Activated CD8-positive, alpha-beta memory T cell treated with anti-CD3 and anti-CD28 coated beads for 1 hour (primary cell): ENCODE results near the gene CPNE6.
"Not testable (repeated sequence)": the region's sequence is repeated elsewhere in the genome, so short reads cannot be mapped to it uniquely, and the experiment has no call there.

Experiments
- DNase-seq, 2 donors: peaks; one replicate each; pipeline ENCODE4 v3.0.0-alpha.2; 2020; ENCODE audit warnings: low read depth in 1 of 2; ENCODE audit errors: extremely low read depth in 1 of 2

Gene CPNE6

DNA sequence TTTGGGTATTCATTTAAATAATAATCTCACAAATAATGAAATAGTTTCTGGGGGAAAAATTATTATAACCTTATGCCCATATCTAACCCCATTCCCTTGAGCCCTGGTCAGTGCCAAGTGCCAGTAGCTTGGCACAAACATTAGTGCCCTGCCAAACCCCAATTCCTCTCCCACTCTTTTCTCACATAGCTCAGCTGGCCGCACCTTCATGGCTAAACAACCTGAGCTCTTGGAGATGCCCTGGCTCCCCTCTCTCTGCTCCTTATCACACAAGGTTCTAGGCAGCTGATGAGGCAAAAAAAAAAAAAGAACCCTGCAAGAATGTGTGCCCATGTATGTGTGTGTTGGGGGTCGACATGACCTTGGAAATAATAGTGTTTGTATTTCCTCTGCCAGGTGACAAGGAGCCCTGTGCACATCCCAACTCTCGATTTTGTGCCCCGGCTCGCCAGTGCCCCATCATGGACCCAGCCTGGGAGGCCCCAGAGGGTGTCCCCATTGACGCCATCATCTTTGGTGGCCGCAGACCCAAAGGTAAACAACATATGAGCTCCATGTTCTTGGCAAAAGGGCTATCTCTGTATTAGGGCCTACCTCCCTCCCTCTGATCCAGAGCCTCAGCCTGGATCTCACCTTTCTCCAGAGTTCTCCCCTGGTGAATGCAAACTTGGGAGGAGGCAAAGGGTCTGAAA, 31.1 kb downstream of the CPNE6 start:
- no peak for DNase-seq

DNA sequence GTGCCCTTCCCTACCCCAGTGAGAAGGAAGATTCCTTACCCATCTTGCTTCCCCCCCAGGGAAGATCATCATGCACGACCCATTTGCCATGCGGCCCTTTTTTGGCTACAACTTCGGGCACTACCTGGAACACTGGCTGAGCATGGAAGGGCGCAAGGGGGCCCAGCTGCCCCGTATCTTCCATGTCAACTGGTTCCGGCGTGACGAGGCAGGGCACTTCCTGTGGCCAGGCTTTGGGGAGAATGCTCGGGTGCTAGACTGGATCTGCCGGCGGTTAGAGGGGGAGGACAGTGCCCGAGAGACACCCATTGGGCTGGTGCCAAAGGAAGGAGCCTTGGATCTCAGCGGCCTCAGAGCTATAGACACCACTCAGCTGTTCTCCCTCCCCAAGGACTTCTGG, 32.1 kb downstream of the CPNE6 start:
- no peak for DNase-seq

DNA sequence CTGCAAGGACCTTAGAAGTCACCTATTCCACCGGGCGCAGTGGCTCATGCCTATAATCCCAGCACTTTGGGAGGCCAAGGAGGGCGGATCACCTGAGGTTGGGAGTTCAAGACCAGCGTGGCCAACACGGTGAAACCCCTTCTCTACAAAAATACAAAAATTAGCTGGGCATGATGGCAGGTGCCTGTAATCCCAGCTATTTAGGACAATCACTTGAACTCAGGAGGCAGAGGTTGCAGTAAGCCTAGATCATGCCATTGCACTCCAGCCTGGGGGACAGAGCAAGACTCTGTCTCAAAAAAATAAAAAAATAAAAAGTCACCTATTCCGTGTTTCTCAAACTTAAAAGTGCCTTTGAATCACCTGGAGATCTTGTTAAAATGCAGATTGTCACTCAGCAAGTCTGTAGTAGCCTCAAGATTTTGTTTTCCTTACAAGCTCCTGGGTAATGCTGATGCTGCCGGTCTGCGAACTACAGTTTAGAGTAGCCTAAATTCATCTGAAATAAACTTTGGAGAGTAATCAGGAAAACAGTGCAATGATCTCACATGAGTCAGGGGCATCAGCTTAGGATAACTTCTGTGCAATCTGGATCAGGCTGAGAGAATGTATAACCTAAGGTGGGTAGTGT, 34.4 kb downstream of the CPNE6 start:
- not testable (repeated sequence) for DNase-seq

DNA sequence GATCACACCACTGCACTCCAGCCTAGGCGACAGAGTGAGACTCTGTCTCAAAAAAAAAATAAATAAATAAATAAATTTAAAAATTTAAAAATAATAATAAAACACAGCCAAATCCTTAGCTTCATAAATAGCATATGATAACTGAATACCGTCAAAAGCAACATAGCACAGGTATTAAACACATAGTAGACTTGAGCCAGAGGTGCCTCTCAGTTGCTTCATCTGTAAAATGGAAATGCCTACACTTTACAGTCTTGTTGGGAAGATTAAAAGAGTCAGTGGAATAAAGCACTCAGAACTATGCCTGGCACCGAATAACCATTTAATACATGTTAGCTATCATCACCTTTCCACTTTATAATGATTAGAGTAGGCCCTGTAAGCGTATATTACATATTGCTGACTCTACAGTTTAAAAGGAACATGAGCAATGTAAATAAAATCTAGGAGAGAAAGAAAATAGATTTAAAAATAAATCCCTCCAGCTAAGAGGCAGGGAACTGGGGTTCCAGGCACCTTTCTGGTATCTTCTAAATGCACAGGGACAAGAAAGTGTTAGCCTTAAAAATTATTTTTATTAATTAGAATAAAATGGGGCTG, 35.4 kb downstream of the CPNE6 start:
- DNase-seq: no peak

DNA sequence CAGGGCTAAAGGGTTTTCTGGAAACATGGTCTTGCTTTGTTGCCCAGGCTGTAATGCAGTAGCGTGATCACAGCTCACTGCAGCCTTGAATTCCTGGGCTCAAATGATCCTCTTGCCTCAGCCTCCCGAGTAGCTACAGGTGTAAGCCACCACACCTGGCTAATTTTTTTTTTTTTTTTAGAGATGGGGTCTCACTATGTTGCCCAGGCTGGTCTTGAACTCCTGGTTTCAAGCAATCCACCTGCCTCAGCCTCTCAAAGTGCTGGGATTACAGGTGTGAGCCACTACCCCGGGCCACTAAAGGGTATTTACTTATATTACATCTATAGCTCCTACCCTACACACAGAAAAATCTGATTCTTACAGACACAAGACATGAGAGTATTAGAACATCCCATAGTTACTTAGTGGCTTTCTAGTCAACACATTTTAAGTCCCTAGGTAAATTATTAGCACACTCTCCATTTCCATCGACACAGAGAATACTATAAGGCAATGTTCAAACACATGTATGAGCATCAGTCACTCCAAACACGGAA, 37.0 kb downstream of the CPNE6 start:
- DNase-seq: no peak

DNA sequence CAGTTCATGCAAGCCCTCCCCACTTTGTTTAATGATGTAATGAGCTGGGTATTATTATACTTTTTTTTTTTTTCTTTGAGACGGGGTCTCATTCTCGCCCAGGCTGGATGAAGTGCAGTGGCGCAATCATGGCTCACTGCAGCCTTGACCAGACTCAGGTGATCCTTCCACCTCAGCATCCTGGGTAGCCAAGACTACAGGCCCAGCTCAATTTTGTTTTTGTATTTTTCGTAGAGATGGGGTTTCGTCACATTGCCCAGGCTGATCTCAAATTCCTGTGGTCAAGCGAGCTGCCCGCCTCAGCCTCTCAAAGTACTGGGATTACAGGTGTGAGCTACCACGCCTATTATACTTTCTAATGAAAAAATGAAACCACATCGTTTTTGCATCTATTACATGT, 38.7 kb downstream of the CPNE6 start:
- DNase-seq: no peak

DNA sequence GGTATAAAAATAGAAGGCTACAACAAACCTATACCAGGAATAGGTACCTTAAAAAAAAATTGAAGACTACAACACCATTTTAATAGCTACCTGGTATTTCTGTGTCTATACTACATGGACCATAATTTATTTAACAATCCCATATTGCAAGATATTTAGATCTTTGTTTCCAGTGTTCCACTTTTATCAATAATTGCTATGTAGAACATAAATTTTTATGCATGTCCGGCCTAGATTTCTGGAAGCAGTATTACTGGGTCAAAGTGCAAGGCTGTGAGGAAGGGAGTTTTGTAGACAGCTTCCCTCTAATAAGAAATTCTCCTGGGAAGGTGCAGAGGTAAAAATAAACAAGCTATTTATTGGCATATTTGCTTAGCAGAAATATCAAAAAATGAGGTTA, 39.2 kb downstream of the CPNE6 start:
- DNase-seq: no peak

DNA sequence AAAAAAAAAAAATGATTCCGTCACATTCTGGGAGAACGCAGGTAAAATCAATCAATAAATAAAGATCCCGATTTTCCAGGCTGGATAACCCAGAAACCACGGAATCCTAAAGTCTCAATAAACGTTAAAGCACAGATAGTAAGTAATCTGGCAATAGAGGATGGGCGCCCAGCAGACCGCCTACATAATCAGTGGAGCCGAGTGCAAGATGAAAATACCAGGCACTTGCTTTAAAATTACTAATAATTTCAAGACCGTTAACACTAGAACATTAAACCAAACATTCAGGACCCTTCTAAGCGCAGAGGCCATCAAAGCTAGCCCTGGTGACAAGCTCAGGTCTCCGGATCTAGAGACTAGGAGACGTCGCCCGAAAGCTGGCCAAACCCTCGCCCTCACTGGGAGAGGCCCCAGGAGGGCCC, 42.0 kb downstream of the CPNE6 start:
- no peak for DNase-seq

DNA sequence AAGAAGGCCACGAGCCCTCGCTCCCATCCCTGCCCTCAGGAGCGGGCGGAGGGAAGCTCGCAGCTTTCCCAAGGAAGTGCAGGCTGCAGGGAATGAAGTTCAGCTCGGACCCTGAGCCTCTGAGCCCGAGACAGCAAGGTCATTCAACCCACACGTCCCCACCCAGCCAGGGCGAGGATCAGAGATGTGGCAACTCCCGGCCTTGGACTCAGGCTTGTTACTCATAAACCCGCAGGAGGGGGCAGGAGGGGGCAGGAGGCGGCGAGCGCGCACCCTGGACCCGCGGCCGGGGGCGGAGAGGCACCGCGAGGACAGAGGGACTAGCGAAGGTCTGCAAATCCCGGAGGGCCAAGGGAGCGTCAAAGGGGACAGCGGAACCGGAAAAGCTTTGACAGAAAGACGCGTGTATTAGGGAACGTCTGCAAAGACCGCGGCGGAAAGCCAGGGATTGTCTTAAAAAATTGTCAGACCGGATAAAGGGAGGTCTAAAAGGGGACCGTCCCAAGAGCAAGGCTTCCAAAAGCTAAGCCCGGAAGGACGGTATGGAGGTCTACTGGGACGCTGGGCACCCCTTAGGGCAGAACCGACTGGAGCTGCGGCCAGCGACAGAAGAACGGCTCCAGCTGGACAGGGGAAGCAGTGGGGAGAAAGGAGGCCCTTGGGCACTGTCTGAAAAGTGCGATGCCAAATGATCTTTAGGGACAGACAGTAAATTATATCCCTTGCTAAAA, 42.6 kb downstream of the CPNE6 start:
- DNase-seq: peak; percentile 49 to 55

DNA sequence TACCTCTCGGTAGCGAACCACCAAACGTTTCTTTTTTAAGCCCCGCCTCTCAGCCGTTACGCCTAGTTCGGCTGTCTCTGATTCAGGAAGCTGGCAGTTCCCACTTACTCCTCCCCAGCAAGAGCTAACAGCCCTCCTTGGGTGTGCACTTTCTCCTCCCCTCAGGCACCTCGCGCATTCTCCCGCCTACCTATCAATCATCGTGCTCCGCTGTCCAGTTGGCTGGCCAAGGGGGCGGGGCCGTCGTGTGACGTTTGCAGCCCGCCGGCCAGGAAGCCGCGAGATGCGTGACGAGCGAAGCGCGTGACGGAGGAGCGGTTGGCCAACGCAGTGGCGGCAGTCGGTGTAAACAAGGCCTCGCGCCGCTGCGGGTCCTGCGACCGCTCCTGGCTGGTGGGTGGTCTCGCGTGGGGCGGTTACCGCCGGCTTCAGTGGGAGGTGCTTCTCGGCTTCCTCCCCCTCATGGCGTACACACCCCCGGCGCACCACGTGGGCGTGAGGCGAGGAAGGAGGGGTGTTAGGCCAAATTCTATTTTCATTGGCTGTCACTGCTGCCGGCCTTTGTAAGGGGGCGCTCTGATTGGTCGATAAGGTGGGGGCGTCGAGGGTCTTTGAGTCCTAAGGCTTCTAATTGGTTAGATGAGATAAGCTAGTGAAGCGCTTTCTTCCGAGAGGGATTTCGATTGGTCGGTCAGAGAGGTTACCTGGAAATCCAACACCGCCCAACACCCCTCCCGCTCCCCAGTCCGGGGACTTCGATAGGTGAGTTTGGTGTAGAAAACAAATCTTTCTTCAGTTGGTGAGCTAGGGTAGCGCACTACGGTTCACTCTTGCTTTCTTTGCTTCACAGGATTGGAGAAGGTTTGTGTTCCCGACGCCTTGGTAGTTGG, 43.4 kb downstream of the CPNE6 start, which contains the start of the genes DCAF11 and NRL:
TSS of gene DCAF11 (plus strand) at position 246 of the 890 bp plus-strand sequence. CDS start 818 bp downstream, outside the sequence.
TSS of gene NRL (minus strand) at position 418 of the 890 bp plus-strand sequence. CDS start 32,101 bp downstream, outside the sequence.
- peak; percentile 94 to 97 for DNase-seq

DNA sequence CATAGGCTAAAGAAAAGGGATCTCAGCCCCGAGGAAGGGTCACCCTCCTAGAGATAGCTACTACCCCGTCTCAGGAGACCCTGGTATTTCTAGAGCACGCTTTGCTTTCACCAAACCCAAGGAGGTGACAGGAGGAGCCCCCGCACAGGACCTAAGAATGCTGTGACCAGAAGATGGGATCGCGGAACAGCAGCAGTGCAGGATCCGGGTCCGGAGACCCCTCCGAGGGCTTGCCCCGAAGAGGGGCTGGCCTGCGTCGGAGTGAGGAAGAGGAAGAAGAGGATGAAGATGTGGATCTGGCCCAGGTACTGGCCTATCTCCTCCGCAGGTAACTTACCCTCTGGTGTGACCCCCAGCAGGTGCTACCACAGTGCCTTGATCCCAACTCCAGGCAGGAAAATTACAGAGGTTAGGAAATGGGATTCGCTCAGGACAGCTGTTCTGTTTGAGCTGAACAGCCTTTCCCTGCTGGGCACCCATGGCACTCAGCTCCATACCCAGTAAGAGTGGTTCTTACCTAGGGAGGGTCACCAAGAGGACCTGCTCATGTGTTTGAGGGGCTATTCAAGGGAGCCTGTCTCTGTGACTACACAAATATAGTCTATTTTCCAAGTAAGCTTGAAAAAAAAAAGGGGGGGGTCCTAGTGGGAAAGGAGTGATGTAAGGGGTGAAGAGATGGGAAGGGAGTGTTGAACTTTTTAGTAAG, 44.2 kb downstream of the CPNE6 start:
- no peak for DNase-seq

DNA sequence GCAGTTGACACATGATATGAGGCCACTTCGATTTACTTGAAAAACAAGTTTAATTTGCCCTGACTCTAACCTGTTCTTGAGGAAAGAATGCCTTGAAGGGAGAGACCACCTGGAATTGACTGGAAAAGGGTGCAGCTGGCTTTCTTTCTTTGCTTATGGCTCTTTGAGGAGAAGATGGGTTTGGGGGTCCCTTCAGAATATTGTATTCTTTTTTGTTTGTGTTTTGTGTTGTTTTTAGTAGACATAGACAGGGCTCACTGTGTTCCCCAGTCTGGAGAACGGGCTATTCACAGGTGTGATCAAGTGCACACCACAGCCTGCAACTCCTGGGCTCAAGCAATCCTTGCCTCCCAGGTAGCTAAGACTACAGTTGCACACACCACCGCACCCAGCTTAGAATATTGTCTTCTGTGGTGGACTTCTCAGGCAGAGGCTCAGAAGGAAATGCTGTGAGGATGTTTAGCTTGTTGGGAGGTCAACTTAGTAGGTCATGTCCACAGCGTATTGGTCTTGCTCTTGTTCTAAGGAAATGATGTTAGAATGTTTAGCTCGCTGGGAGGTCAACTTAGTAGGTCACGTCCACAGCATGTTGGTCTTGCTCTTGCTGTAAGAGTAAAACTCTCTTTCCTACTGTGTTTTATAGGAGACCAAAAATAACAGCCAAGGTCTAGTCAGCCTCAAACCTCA, 44.9 kb downstream of the CPNE6 start:
- DNase-seq: no peak

DNA sequence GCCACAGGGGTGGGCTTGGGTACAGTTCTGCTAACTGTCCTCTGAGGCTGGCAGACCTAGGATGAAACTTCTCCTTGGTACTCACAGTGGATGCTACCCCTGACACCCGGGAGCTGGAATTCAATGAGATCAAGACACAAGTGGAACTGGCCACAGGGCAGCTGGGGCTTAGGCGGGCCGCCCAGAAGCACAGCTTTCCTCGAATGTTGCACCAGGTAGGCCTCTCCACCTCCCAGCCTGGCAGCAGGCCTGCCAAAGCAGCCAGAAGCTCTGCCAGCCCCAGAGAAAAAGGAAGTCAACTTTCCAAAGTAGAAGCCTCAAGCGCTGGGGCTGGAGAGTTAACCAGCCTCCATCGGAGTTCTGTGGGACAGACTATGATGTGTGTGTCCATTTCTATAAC, 45.8 kb downstream of the CPNE6 start:
- no peak for DNase-seq

DNA sequence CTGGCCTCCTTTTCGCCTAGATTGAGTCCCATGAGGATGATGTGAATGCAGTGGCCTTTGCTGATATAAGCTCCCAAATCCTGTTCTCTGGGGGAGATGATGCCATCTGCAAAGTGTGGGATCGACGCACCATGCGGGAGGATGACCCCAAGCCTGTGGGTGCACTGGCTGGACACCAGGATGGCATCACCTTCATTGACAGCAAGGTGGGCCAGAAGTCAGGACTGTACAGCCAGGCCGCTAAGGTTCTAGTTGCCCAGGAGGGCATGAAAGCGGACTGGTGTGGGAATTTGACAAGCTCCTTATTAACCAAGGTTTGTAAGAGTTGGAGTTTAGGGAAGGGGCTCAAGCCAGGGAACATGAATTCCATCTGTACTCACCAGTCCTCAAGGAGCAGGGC, 48.3 kb downstream of the CPNE6 start:
- no peak for DNase-seq

DNA sequence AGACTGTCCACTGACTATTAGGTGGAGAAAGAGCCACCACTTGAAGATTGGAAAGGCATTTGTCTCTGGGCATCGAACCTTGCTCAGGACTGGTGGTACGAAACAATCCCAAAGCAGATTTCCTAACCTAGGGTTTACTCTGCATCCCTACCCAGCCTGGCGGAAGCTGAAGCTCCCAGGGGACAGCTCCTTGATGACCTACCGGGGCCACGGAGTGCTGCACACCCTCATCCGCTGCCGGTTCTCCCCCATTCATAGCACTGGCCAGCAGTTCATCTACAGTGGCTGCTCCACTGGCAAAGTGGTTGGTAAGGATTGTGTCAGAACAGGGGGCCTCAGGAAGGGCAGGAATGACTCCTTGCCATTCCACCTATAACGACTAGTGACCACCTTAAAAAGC, 49.8 kb downstream of the CPNE6 start:
- DNase-seq: no peak

DNA sequence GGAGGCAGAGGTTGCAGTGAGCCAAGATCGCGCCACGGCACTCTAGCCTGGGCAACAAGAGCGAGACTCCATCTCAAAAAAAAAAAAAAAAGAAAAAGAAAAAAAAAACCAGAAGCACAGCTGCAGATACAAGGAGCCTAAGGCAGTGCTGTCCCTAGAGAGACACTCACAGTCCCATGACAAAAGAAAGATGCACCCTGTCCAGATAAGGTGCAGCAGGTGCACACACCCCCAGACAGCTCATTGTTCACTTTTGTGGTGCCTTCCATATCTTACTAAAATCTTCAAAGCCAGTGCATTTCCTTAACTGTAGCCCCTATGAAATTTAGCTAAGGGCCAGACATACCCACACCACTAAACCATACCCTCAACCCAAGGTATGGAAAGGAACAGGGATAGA, 51.1 kb downstream of the CPNE6 start:
- DNase-seq: no peak

DNA sequence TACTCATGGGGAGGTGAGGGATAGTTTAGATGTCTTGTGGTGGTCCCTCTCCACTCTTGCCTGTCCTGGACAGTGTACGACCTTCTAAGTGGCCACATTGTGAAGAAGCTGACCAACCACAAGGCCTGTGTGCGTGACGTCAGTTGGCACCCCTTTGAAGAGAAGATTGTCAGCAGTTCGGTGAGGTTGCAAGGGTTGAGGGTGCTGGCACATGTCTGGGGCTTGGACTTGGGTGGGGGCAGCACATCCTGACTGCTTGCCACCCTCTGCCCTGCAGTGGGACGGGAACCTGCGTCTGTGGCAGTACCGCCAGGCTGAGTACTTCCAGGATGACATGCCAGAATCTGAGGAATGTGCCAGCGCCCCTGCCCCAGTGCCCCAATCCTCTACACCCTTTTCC, 51.5 kb downstream of the CPNE6 start:
- no peak for DNase-seq

DNA sequence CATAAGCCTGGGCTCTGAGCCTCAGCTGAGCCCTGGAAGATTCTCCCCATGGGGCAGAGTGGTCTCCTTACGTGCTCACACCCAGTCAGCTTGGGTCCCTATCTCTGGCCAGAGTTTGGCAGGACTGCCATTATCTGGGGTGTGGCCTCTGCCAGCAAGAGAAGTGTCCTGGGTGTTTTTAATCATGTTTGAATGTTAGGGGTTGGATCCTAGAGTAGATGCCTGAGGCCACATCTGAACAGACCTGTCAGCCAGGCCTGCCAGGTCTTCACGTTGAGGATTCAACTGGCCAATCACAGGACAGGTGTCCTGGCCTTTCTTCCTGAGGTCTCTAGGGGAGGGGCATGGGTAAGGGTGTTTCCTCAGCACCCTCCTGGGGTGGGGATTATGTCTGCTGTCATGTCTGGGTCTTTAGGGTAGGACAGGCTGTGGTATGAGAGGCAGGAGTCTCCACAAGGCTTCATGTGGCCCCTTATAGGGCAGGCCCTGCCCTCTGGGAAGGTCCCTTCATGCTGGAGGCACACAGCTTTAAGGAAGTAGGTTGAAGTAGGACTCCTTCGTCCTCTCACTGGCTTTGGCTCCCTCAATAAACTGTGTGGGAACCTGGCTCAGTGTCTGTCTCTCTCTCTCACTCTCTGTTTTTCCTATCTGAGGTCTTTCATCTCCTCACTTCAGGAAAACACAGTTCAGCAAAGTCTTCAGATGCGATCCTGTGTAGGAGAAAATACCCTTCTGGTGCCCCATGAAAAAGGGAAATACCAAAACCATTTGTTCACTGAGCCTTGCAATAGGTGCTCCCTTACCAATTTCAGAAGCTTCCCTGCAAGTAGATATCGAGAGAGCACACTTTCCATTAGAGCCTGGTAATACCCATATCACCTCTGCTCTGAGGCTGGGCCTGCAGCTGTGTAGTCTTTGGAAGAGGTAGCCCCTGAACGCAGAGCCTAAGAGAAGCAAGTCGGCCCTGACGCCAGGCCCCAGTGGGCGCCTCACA, 52.4 kb downstream of the CPNE6 start:
- DNase-seq: no peak
